PC-3 (cell line): Measurements from ENCODE around the gene ZNF337. TPM values are rescaled to one million over a fixed set of nuclear protein-coding genes. Genes with fewer than 3 reads are reported as not detected.
A peak's percentile ranks its signal among the peaks of the same experiment; 100 is the strongest.
"Not testable (repeated sequence)": the region's sequence is repeated elsewhere in the genome, so short reads cannot be mapped to it uniquely, and the experiment has no call there.

Source experiments
- ATAC-seq: fragments of 200-7000 bp; cut with Tn5 transposase; 2 replicates; pipeline ENCODE4 v1.9.1; 2020; ENCODE audit warnings: mild to moderate bottlenecking, moderate library complexity
- BruUV-seq: library from RNA; stranded (reverse); fragments of 400-500 nt; replicated peaks from 2 replicates; lab custom pipeline; 2021; lab: Mats Ljungman, UMichigan
- CTCF ChIA-PET: fragments of 300-600 bp; sonication (Branson Sonifier 250); formaldehyde crosslinking; loops from one replicate; lab custom pipeline; 2022; ENCODE audit warnings: antibody characterized with exemption; lab: Charles Lee
- POLR2A ChIA-PET: fragments of 300-600 bp; sonication (Branson Sonifier 250); formaldehyde crosslinking; loops from one replicate; lab custom pipeline; 2022; ENCODE audit warnings: antibody characterized with exemption; ENCODE audit not compliant: unreplicated experiment; lab: Charles Lee
- DNase-seq: peaks from one replicate; pipeline ENCODE4 v3.0.0-alpha.2; 2015
- H2AFZ ChIP-seq: fragments of 300-600 bp; sonication (generic); 2 replicates; pipeline ENCODE4 v1.6.0; 2016; ENCODE audit warnings: antibody characterized with exemption, low read length
- H3F3A ChIP-seq: fragments of 300-600 bp; sonication (generic); one replicate; pipeline ENCODE4 v1.6.0; 2017; ENCODE audit warnings: antibody characterized with exemption, low read length, control low read depth, mild to moderate bottlenecking; ENCODE audit not compliant: unreplicated experiment
- H3K27ac ChIP-seq: fragments of 300-600 bp; sonication (generic); 2 replicates; pipeline ENCODE4 v1.5.1; 2016; ENCODE audit warnings: mild to moderate bottlenecking, low read length
- H3K27me3 ChIP-seq: fragments of 300-600 bp; sonication (generic); 2 replicates; pipeline ENCODE4 v1.6.1; 2016; ENCODE audit warnings: low read length, mixed read lengths
- H3K36me3 ChIP-seq: fragments of 300-600 bp; sonication (generic); 2 replicates; pipeline ENCODE4 v1.6.1; 2016; ENCODE audit warnings: low read depth, mixed run types, low read length, mixed read lengths
- H3K4me1 ChIP-seq: fragments of 300-600 bp; sonication (generic); 2 replicates; pipeline ENCODE4 v1.5.1; 2016; ENCODE audit warnings: low read length; ENCODE audit not compliant: insufficient read depth
- H3K4me2 ChIP-seq: fragments of 300-600 bp; sonication (generic); 2 replicates; pipeline ENCODE4 v1.6.0; 2016; ENCODE audit warnings: low read length
- H3K4me3 ChIP-seq: fragments of 300-600 bp; sonication (generic); 2 replicates; pipeline ENCODE4 v1.5.1; 2016; ENCODE audit warnings: mild to moderate bottlenecking, low read length, mixed read lengths
- H3K79me2 ChIP-seq: fragments of 300-600 bp; sonication (generic); 2 replicates; pipeline ENCODE4 v1.6.1; 2017; ENCODE audit warnings: low read length, mixed read lengths
- H3K9ac ChIP-seq: fragments of 300-600 bp; sonication (generic); 2 replicates; pipeline ENCODE4 v1.6.0; 2016; ENCODE audit warnings: mild to moderate bottlenecking, low read length
- H3K9me2 ChIP-seq: fragments of 300-600 bp; sonication (generic); replicated peaks from 2 replicates; pipeline ENCODE4 v1.6.1; 2016; ENCODE audit warnings: mixed run types, low read length, mixed read lengths
- H3K9me3 ChIP-seq: fragments of 300-600 bp; sonication (generic); 2 replicates; pipeline ENCODE4 v1.6.1; 2016; ENCODE audit warnings: low read length, mixed read lengths
- H4K20me1 ChIP-seq: fragments of 300-600 bp; sonication (generic); 2 replicates; pipeline ENCODE4 v1.6.1; 2016; ENCODE audit warnings: low read length, mixed read lengths
- CTCF ChIP-seq: fragments of 300-600 bp; sonication (generic); conservative IDR thresholded peaks from 2 replicates; pipeline ENCODE4 v1.5.1; 2017; ENCODE audit warnings: antibody characterized with exemption, low read depth, mild to moderate bottlenecking, low read length
- EZH2 ChIP-seq: fragments of 300-600 bp; sonication (generic); IDR thresholded peaks from one replicate; pipeline ENCODE4 v1.6.1; 2017; ENCODE audit warnings: antibody characterized with exemption, mild to moderate bottlenecking, low read length; ENCODE audit not compliant: unreplicated experiment
- EZH2phosphoT487 ChIP-seq: fragments of 300-600 bp; sonication (generic); IDR thresholded peaks from 2 replicates; pipeline ENCODE4 v1.6.1; 2018; ENCODE audit warnings: mild to moderate bottlenecking, antibody characterized with exemption, low read length, borderline replicate concordance
- intact Hi-C: fragments of 100-400 bp; cut with micrococcal nuclease; formaldehyde crosslinking; loops from 2 replicates; pipeline ENCODE4 v1.9.0; 2023
- total RNA-seq: library from RNA; depleted of rRNA; stranded (reverse); fragments of >200 nt; gene quantifications from 2 replicates; pipeline ENCODE4 v1.2.3, GENCODE V29; 2014

ZNF337 gene
- total RNA-seq, 1 experiment from 2014 or later, result 12.8 TPM

DNA sequence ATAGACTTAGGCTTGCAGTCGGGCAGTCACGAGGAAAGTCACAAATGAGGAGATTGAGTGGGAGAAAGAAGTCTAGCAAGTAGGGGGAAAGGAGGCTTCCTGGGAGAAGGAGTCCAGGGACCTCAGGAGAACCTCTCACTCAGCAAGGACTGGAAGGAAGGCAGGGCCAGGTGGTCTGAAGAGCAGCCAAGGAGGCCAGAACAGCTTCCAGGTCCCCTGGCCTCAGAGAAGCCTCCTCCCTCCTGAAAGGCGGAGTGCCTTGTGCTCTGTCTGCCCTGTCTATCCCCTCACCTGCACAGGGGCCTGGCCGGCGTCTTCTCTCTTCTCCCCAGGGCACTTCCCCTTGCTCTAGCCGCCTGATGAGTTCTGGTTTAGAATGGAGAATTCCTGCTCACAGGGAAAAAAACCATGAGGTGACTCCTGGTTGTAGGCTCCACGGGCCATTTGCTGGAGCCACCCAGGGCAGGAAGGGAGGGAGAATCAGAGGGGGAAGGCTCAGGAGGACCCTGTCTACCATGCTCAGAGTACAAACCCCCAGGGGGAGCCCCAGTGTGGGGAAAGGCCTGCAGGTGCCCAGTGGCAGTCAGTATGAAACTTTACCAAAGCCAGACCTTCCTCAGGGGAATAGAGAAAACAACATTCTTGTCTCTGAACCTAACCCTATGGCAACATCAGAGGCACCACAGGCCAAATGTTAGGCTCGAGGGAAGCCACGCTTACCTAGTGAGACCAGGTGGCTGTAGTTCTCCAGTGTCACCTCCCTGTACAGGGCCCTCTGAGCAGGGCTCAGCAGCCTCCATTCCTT lies 11.2 kb downstream of the ZNF337 start:
- Histone ChIP-seq H3K9me2 (no peaks in the 10 kb centered on the region), H3K9me3 (no peaks in the 10 kb centered on the region), H3K79me2 (no peaks in the 10 kb centered on the region), H4K20me1 (no peaks in the 10 kb centered on the region), H2AFZ (no peak overlapping the region), H3K27ac (no peak overlapping the region), H3K4me1 (no peaks in the 10 kb centered on the region), H3K27me3 (no peaks in the 10 kb centered on the region), H3K4me3 (no peak overlapping the region), H3F3A (no peaks in the 10 kb centered on the region), H3K9ac (no peak overlapping the region), H3K4me2 (no peak overlapping the region), H3K36me3 (peaks cover 13% of the 10 kb centered on the region)
- no peak for DNase-seq
- no TSS peak for BruUV-seq
- intact Hi-C loops, result no loop called here
- CTCF ChIA-PET, result no interaction called here
- peak; percentile 43 for ATAC-seq
- POLR2A ChIA-PET, result no interaction called here
- TF ChIP-seq EZH2 (no peak), CTCF (peak; percentile 22; the same call in 1 of the 2 replicates)

GRCh38 chr20:25683826-25684225 lies 12.8 kb downstream of the ZNF337 start:
- H2AFZ ChIP-seq, H3K4me2 ChIP-seq, POLR2A ChIA-PET, H3K9me2 ChIP-seq, H3K27ac ChIP-seq, H3K9ac ChIP-seq, H3K9me3 ChIP-seq, BruUV-seq, ATAC-seq, H4K20me1 ChIP-seq, CTCF ChIA-PET, H3F3A ChIP-seq, intact Hi-C loops, H3K4me3 ChIP-seq, DNase-seq, H3K4me1 ChIP-seq, H3K27me3 ChIP-seq, H3K79me2 ChIP-seq: not testable (repeated sequence)
- H3K36me3 ChIP-seq, result peaks cover 13% of the 10 kb centered on the region

DNA sequence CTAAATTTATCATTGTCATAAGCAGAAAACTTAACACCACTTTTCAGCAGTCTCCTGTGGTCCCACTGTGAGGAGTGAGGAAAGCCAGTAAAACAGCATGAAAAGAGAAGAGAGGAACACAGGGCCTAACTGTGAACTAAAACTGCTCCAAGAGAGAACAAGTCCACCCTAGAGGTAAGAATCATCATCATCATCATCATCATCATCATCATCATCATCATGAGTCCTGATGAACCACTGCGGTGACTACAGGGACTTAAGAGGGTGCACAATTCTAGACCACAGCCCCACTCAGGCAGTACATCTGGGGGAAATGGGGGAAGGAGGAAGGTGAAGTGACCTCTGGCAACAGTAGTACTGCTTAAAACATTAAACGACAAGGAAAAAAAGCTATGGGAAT lies 13.6 kb downstream of the ZNF337 start:
- no peaks in the 10 kb centered on the region for H3K27me3 ChIP-seq
- no peak overlapping the region for H3K27ac ChIP-seq
- ChIA-PET POLR2A (no interaction called here), CTCF (no interaction called here)
- no peaks in the 10 kb centered on the region for H3K9me3 ChIP-seq
- H3F3A ChIP-seq, result no peaks in the 10 kb centered on the region
- no peaks in the 10 kb centered on the region for H4K20me1 ChIP-seq
- no TSS peak for BruUV-seq
- ATAC-seq (no peak), DNase-seq (no peak)
- intact Hi-C loops, result no loop called here
- TF ChIP-seq EZH2, result no peak
- no peak for TF ChIP-seq CTCF
- TF ChIP-seq EZH2phosphoT487, result no peak
- peaks cover 16% of the 10 kb centered on the region for H3K36me3 ChIP-seq
- H3K79me2 ChIP-seq, result no peaks in the 10 kb centered on the region
- H2AFZ ChIP-seq, result no peak overlapping the region
- H3K4me2 ChIP-seq, result no peak overlapping the region
- H3K4me3 ChIP-seq, result no peak overlapping the region
- no peak overlapping the region for H3K9ac ChIP-seq
- no peaks in the 10 kb centered on the region for H3K4me1 ChIP-seq
- H3K9me2 ChIP-seq, result no peaks in the 10 kb centered on the region
